HUES64 (cell line): ENCODE data around the gene SGK1.
A peak's percentile ranks its signal among the peaks of the same experiment; 100 is the strongest.

Source experiments
- H3K27ac ChIP-seq: 2 replicates; pipeline ENCODE4 v1.7.0; 2013; ENCODE audit warnings: low read depth, low read length, inconsistent platforms
- H3K27me3 ChIP-seq: 2 replicates; pipeline ENCODE4 v1.6.1; 2013; ENCODE audit warnings: mild to moderate bottlenecking, low read length; ENCODE audit not compliant: insufficient read depth
- H3K36me3 ChIP-seq: 2 replicates; pipeline ENCODE4 v1.6.1; 2013; ENCODE audit warnings: mild to moderate bottlenecking, low read length; ENCODE audit not compliant: insufficient read depth
- H3K4me1 ChIP-seq: 2 replicates; pipeline ENCODE4 v1.6.1; 2013; ENCODE audit warnings: mild to moderate bottlenecking, low read length, moderate library complexity; ENCODE audit not compliant: insufficient read depth
- H3K4me3 ChIP-seq: 2 replicates; pipeline ENCODE4 v1.5.1; 2013; ENCODE audit warnings: mild to moderate bottlenecking, low read length, moderate library complexity
- H3K9ac ChIP-seq: 2 replicates; pipeline ENCODE4 v1.6.1; 2013; ENCODE audit warnings: mild to moderate bottlenecking, low read depth, low read length
- H3K9me3 ChIP-seq: 2 replicates; pipeline ENCODE4 v1.6.1; 2013; ENCODE audit warnings: low read depth, low read length; ENCODE audit not compliant: insufficient read depth
- WGBS: fragments of 150-250, 120-280 bp; methylation state at CpG from one replicate; pipeline ENCODE4 v1.1.7; 2013; ENCODE audit warnings: missing lambda C conversion rate; 5-methylcytosine and 5-hydroxymethylcytosine counted together

Gene SGK1

DNA sequence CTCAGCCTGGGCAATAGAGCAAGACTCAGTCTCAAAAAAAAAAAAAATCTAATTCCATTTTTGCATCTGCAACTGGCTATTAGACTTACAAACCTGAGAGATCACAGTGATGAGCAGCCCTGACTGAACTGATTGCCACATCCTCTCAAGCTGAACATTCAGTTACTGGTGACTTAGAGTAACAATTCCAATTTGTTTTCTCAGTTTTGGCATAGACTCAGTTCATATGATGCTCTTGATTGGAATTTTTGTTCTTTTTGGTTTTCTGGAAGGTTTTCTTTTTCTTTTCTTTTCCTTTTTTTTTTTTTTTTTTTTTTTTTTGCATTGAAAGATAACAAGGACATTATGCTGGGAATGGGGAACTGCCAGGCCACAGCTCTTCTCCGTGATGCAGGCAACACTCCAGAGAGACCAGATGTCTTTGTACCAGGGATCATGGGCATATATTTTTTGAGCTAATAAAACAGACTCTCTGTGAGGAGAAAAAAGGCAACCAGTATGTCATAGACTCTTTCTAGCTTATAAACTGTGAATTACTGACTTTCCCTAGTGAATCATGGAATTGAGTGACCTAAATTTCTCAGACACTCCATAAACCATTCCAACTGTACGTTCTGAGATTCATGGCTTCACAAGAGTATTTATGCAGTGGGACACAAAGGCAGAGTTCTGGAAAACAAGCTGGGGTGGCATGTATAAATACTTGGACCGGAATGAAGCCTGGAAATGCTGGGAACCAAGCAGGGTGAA is 179.5 kb downstream of the SGK1 start:
- WGBS, result 94% methylated on average over 3 of the region's 3 CpGs
- H3K36me3 ChIP-seq, result no peaks in the 10 kb centered on the region
- no peak overlapping the region for H3K9ac ChIP-seq
- H3K4me3 ChIP-seq, result no peak overlapping the region
- no peaks in the 10 kb centered on the region for H3K9me3 ChIP-seq
- no peaks in the 10 kb centered on the region for H3K4me1 ChIP-seq
- no peak overlapping the region for H3K27ac ChIP-seq
- H3K27me3 ChIP-seq, result no peaks in the 10 kb centered on the region

DNA sequence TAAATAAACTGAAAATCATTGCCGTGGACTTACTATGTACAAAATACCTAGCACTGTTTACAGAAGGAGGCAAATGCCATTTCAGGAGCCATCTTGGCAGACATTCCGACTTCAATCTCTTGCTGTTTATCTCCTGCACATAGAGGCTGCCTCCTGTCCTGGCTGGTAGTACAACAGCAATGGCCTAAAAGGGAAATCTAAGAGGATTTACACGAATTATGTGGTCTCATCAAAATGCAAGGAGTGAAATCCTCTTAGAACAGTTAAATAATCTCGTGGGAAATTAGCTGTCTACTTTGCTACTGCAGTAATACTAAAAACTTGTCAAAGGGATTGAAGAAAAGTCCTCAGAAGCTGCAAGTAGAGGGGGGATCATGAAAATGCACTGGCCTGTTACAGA is 183.3 kb downstream of the SGK1 start:
- Histone ChIP-seq H3K4me1 (no peaks in the 10 kb centered on the region), H3K9me3 (no peaks in the 10 kb centered on the region), H3K27me3 (no peaks in the 10 kb centered on the region), H3K4me3 (no peak overlapping the region), H3K27ac (no peak overlapping the region), H3K9ac (no peak overlapping the region), H3K36me3 (no peaks in the 10 kb centered on the region)
- 95% methylated on average over 4 of the region's 4 CpGs for WGBS

DNA sequence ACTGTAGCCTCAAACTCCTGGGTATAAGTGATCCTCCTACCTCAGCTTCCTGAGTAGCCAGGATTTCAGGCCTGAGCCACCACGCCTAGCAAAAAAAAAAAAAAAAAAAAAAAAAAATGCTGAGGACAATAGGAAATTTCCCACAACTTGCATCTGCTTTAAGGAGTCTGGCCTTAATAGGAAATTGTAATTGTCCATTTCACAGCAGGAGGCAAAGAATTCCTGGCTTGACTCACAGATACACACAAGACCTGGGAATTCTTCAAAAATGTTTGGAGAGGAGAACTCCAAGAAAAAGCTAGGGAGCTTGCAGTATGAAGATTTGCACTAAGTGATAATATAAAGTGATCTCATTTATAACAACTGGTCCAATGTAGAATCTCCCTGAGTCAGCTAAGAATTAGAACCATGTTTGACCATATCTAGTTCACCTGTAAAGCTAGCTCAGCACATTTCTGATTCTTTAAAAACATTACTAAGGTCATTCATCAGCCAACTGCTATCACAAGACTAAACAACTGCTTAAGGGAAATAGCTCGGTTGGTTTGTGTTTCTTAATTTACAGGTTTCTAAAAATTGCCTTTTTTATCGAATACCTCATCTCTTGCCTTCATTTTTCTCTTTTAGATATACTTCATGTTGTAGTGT is 185.3 kb downstream of the SGK1 start:
- H3K4me1 ChIP-seq, result no peaks in the 10 kb centered on the region
- no peaks in the 10 kb centered on the region for H3K27me3 ChIP-seq
- no peaks in the 10 kb centered on the region for H3K36me3 ChIP-seq
- H3K4me3 ChIP-seq, result no peak overlapping the region
- H3K9ac ChIP-seq, result no peak overlapping the region
- 100% methylated on average over 1 of the region's 3 CpGs for WGBS
- no peaks in the 10 kb centered on the region for H3K9me3 ChIP-seq
- no peak overlapping the region for H3K27ac ChIP-seq

DNA sequence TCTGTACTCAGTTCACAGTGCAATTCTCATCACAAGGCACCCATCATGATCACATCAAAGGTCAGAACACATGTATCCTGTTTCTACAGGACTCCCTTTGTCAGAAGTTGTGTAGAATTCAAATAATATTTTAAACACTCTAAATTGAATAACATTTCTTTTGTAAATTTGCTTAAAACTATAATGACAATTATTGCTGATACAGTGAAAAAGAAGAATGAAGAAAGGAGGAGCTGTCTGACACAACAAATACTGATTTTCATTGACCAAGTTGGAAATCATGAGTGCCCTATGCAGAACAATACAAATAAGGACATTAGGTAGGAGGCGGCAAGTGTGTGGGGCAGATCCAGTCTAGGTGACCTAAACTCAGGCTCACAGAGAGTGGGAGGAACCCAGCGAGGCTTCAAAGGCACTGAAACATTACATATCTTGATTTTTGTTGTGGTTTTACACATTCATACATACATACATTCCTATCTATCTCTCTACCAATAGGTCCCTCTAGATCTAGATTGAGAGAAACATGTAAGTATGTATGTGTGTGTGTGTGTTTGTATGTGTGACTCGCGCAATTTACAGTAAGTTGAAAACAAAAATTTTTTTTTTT is 186.3 kb downstream of the SGK1 start:
- H3K27me3 ChIP-seq, result no peaks in the 10 kb centered on the region
- no peak overlapping the region for H3K4me3 ChIP-seq
- 93% methylated on average over 4 of the region's 4 CpGs for WGBS
- no peak overlapping the region for H3K27ac ChIP-seq
- H3K4me1 ChIP-seq, result no peaks in the 10 kb centered on the region
- H3K36me3 ChIP-seq, result no peaks in the 10 kb centered on the region
- H3K9ac ChIP-seq, result no peak overlapping the region
- no peaks in the 10 kb centered on the region for H3K9me3 ChIP-seq

DNA sequence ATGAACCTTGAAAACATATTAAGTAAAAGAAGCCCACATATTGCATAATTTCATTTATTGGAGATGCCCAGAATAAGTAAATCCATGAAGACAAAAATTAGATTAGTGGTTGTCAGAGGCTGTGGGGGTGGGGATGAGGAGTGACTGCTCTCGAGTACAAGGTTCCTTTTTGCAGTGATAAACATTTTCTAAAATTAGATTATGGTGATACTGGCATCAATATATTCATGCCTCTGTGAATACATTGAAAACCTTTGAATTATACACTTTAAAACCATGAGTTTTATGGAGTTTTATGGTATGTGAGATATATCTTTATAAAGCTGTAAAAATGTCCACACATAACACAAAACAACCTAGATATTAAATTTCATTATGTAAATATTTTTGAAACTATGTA is 189.8 kb downstream of the SGK1 start:
- H3K9me3 ChIP-seq, result no peaks in the 10 kb centered on the region
- H3K27ac ChIP-seq, result no peak overlapping the region
- H3K27me3 ChIP-seq, result no peaks in the 10 kb centered on the region
- H3K4me3 ChIP-seq, result no peak overlapping the region
- no peak overlapping the region for H3K9ac ChIP-seq
- no peaks in the 10 kb centered on the region for H3K36me3 ChIP-seq
- no peaks in the 10 kb centered on the region; the same call in 1 of the 2 replicates for H3K4me1 ChIP-seq
- WGBS, result 67% methylated on average over 1 of the region's 1 CpG

DNA sequence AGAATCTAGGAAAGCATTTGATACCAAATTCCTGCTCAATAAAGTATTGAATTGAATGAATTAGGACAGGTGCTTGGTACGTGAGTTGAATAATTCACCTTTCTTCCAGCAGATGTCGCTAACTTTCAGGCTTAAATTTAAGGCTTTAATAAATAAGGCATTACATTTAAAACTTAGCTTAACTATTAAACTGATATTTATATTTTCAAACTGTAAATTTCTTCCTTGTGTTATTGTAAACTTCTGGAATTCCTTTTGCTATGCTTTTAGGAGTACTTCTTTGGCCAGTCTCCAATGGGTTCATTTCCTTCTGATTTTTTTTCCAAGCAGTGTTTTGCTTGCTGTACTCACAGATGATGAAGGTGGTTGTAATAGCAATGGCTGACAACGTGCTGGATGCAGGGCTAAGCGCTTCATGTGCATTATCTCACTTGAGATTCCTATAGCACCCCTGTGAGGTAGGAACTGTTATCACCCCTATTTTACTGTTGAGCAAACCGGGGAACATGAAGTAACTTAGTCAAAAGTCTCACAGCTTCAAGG is 194.2 kb downstream of the SGK1 start:
- no peaks in the 10 kb centered on the region for H3K9me3 ChIP-seq
- H3K9ac ChIP-seq, result no peak overlapping the region
- no peaks in the 10 kb centered on the region for H3K36me3 ChIP-seq
- WGBS, result 24% methylated on average over 3 of the region's 5 CpGs
- H3K27ac ChIP-seq, result peak overlapping the region; percentile 3; the same call in 1 of the 2 replicates
- no peaks in the 10 kb centered on the region for H3K27me3 ChIP-seq
- no peak overlapping the region for H3K4me3 ChIP-seq
- no peaks in the 10 kb centered on the region; the same call in 1 of the 2 replicates for H3K4me1 ChIP-seq

DNA sequence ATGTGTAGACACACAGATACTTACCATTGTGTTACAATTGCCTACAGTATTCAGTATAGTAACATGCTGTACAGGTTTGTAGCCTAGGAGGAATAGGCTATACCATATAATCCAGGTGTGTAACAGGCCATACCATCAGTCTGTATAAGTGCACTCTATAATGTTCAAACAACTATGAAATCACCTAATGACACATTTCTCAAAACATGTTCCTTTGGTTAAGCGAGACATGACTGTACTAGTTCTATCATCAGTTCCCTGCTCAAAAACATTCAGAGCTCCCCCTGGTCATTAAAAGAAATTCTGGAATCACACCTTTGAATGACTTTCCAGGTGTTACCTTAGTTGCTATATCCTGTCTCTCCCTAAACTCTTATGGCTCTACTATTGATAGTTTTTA is 195.1 kb downstream of the SGK1 start:
- 87% methylated on average over 1 of the region's 1 CpG for WGBS
- H3K27me3 ChIP-seq, result no peaks in the 10 kb centered on the region
- no peak overlapping the region for H3K9ac ChIP-seq

DNA sequence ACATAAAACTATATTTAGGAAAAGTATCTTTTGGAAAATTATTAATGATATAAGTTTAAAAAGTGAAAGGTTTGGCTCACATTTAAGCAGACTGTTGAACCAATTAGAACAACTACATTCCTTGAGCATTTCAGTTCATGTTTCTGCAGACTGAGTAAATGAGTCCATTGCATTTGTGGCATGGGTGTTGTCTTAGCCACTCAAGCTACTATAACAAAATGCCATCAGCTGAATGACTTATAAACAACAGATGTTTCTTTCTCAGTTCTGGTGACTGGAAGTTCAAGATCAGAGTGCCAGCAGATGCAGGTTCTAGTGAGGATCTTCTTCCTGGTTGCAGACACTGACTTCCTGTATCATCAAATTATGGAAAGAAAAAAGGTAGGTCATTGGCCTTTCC is 198.4 kb downstream of the SGK1 start:
- no peaks in the 10 kb centered on the region for H3K9me3 ChIP-seq
- no peaks in the 10 kb centered on the region for H3K36me3 ChIP-seq
- no peak overlapping the region for H3K4me3 ChIP-seq
- H3K27ac ChIP-seq, result no peak overlapping the region
- H3K27me3 ChIP-seq, result no peaks in the 10 kb centered on the region
- no peaks in the 10 kb centered on the region; the same call in 1 of the 2 replicates for H3K4me1 ChIP-seq
- H3K9ac ChIP-seq, result no peak overlapping the region

More for the DNA sequence above, 195.1 kb downstream of the SGK1 start:
- Histone ChIP-seq H3K4me1 (no peaks in the 10 kb centered on the region; the same call in 1 of the 2 replicates), H3K36me3 (no peaks in the 10 kb centered on the region), H3K9me3 (no peaks in the 10 kb centered on the region), H3K27ac (no peak overlapping the region), H3K4me3 (no peak overlapping the region)
